H9 (cell line): Measurements from ENCODE around the gene FBN2. TPM values are rescaled to one million over a fixed set of nuclear protein-coding genes. Genes with fewer than 3 reads are reported as not detected.

ENCODE experiments used
- DNase-seq: peaks from one replicate; pipeline ENCODE4 v3.0.0-alpha.2; 2017
- H2AFZ ChIP-seq: one replicate; pipeline ENCODE4 v1.6.1; 2013; ENCODE audit warnings: mild to moderate bottlenecking, low read length, control low read depth, moderate library complexity
- H2AK5ac ChIP-seq: 2 replicates; pipeline ENCODE4 v1.6.1; 2013; ENCODE audit warnings: low read length, control low read depth, mixed read lengths; ENCODE audit not compliant: insufficient read length
- H2BK120ac ChIP-seq: one replicate; pipeline ENCODE4 v1.6.1; 2013; ENCODE audit warnings: low read depth, mild to moderate bottlenecking, low read length, control low read depth, inconsistent platforms; ENCODE audit not compliant: poor library complexity, severe bottlenecking
- H2BK12ac ChIP-seq: 2 replicates; pipeline ENCODE4 v1.6.1; 2013; ENCODE audit warnings: low read length, control low read depth, mixed read lengths, low read depth; ENCODE audit not compliant: insufficient read length
- H2BK15ac ChIP-seq: 2 replicates; pipeline ENCODE4 v1.6.1; 2013; ENCODE audit warnings: low read depth, low read length, control low read depth
- H2BK20ac ChIP-seq: one replicate; pipeline ENCODE4 v1.6.1; 2013; ENCODE audit warnings: low read depth, mild to moderate bottlenecking, low read length, control low read depth, inconsistent platforms; ENCODE audit not compliant: poor library complexity, severe bottlenecking
- H2BK5ac ChIP-seq: 2 replicates; pipeline ENCODE4 v1.6.1; 2013; ENCODE audit warnings: low read length, control low read depth, mixed read lengths; ENCODE audit not compliant: insufficient read length
- H3K14ac ChIP-seq: 2 replicates; pipeline ENCODE4 v1.6.1; 2013; ENCODE audit warnings: low read length, control low read depth; ENCODE audit not compliant: insufficient read depth
- H3K18ac ChIP-seq: 2 replicates; pipeline ENCODE4 v1.6.1; 2013; ENCODE audit warnings: low read depth, mild to moderate bottlenecking, mixed read lengths, low read length, control low read depth; ENCODE audit not compliant: insufficient read length
- H3K23ac ChIP-seq: 2 replicates; pipeline ENCODE4 v1.6.1; 2013; ENCODE audit warnings: low read length, control low read depth, mixed read lengths, low read depth; ENCODE audit not compliant: insufficient read length
- H3K23me2 ChIP-seq: 2 replicates; pipeline ENCODE4 v1.6.1; 2013; ENCODE audit warnings: low read depth, mild to moderate bottlenecking, mixed read lengths, low read length, control low read depth; ENCODE audit not compliant: insufficient read length, poor library complexity, severe bottlenecking
- H3K27ac ChIP-seq: 2 replicates; pipeline ENCODE4 v1.5.1; 2013; ENCODE audit warnings: low read length, control low read depth, mixed read lengths, low read depth; ENCODE audit not compliant: insufficient read length
- H3K27me3 ChIP-seq: 2 replicates; pipeline ENCODE4 v1.6.1; 2013; ENCODE audit warnings: low read length, control low read depth, inconsistent platforms; ENCODE audit not compliant: insufficient read depth
- H3K4ac ChIP-seq: 2 replicates; pipeline ENCODE4 v1.6.1; 2013; ENCODE audit warnings: low read depth, mild to moderate bottlenecking, control low read depth, inconsistent platforms, low read length, moderate library complexity
- H3K4me1 ChIP-seq: 2 replicates; pipeline ENCODE4 v1.6.1; 2013; ENCODE audit warnings: low read length, control low read depth, inconsistent platforms; ENCODE audit not compliant: insufficient read depth
- H3K4me2 ChIP-seq: 2 replicates; pipeline ENCODE4 v1.6.1; 2013; ENCODE audit warnings: low read length, control low read depth, mixed read lengths; ENCODE audit not compliant: insufficient read length, insufficient read depth
- H3K56ac ChIP-seq: 2 replicates; pipeline ENCODE4 v1.6.1; 2013; ENCODE audit warnings: low read depth, mild to moderate bottlenecking, mixed read lengths, low read length, control low read depth; ENCODE audit not compliant: insufficient read length
- H3K79me1 ChIP-seq: 2 replicates; pipeline ENCODE4 v1.6.1; 2013; ENCODE audit warnings: low read depth, mild to moderate bottlenecking, moderate library complexity, low read length, control low read depth, inconsistent platforms; ENCODE audit not compliant: insufficient read depth, poor library complexity, severe bottlenecking
- H3K79me2 ChIP-seq: 2 replicates; pipeline ENCODE4 v1.6.1; 2013; ENCODE audit warnings: low read length, control low read depth, inconsistent platforms; ENCODE audit not compliant: insufficient read depth
- H3K9ac ChIP-seq: 2 replicates; pipeline ENCODE4 v1.6.1; 2013; ENCODE audit warnings: low read length, control low read depth, mixed read lengths; ENCODE audit not compliant: insufficient read length; ENCODE audit errors: extremely low read depth
- H3K9me3 ChIP-seq: one replicate; pipeline ENCODE4 v1.6.1; 2013; ENCODE audit warnings: low read depth, low read length, inconsistent platforms; ENCODE audit not compliant: control insufficient read depth
- H3T11ph ChIP-seq: one replicate; pipeline ENCODE4 v1.6.1; 2013; ENCODE audit warnings: mild to moderate bottlenecking, low read length, control low read depth, inconsistent platforms
- H4K20me1 ChIP-seq: one replicate; pipeline ENCODE4 v1.6.1; 2013; ENCODE audit not compliant: control insufficient read depth, insufficient read length, insufficient read depth
- H4K5ac ChIP-seq: 2 replicates; pipeline ENCODE4 v1.6.1; 2013; ENCODE audit warnings: low read depth, mild to moderate bottlenecking, mixed read lengths, low read length, control low read depth; ENCODE audit not compliant: insufficient read length
- H4K8ac ChIP-seq: replicated peaks from 2 replicates; pipeline ENCODE4 v1.6.1; 2013; ENCODE audit warnings: low read length, control low read depth, mixed read lengths, low read depth; ENCODE audit not compliant: insufficient read length
- H4K91ac ChIP-seq: 2 replicates; pipeline ENCODE4 v1.6.1; 2013; ENCODE audit warnings: low read depth, mild to moderate bottlenecking, moderate library complexity, mixed read lengths, low read length, control low read depth; ENCODE audit not compliant: insufficient read length
- H3K27ac Mint-ChIP-seq, 3 experiments: 2 replicates in 2 of 3; 3 replicates in 1 of 3; pipeline ENCODE4 v1.8.0; 2020 to 2021; ENCODE audit warnings: mixed read lengths in 3 of 3, mild to moderate bottlenecking in 1 of 3, moderate library complexity in 1 of 3
- H3K27me3 Mint-ChIP-seq: 2 replicates; pipeline ENCODE4 v1.8.0; 2021; ENCODE audit warnings: low read depth, mild to moderate bottlenecking, moderate library complexity, mixed read lengths
- H3K36me3 Mint-ChIP-seq, 3 experiments: 2 replicates in 2 of 3; 3 replicates in 1 of 3; pipeline ENCODE4 v1.8.0; 2020 to 2021; ENCODE audit warnings: low read depth in 3 of 3, mixed read lengths in 3 of 3; ENCODE audit not compliant: insufficient read depth in 1 of 3
- H3K4me1 Mint-ChIP-seq, 2 experiments: 2 replicates each; pipeline ENCODE4 v1.8.0; 2020; ENCODE audit warnings: mixed read lengths in 2 of 2
- H3K4me3 Mint-ChIP-seq, 2 experiments: 2 replicates in 1 of 2; 3 replicates in 1 of 2; pipeline ENCODE4 v1.8.0; 2020 to 2021; ENCODE audit warnings: mild to moderate bottlenecking in 2 of 2, mixed read lengths in 2 of 2, moderate library complexity in 1 of 2
- H3K9me3 Mint-ChIP-seq, 2 experiments: 2 replicates in 1 of 2; 3 replicates in 1 of 2; pipeline ENCODE4 v1.8.0; 2020; ENCODE audit warnings: mild to moderate bottlenecking in 2 of 2, mixed read lengths in 2 of 2, moderate library complexity in 1 of 2
- WGBS: extraction: QIAGEN DNeasy Blood & Tissue Kit; methylation state at CpG from one replicate; pipeline ENCODE4 v1.1.7; 2013; ENCODE audit warnings: missing lambda C conversion rate, low lambda C conversion rate, mixed read lengths; ENCODE audit not compliant: insufficient read length; ENCODE audit errors: extremely low coverage; 5-methylcytosine and 5-hydroxymethylcytosine counted together
- total RNA-seq: library from RNA; stranded (reverse); gene quantifications from 2 replicates; pipeline ENCODE4 v1.2.1, GENCODE V29; 2021
- TF ChIP-seq, protein P1 (sequence below): fragments of 200-600 bp; sonication (generic); conservative IDR thresholded peaks from 3 replicates; pipeline ENCODE4 v1.8.0; 2021; ENCODE audit warnings: antibody characterized with exemption, mild to moderate bottlenecking

Gene FBN2
- total RNA-seq, 1 experiment from 2014 or later, result 8.3 TPM

DNA sequence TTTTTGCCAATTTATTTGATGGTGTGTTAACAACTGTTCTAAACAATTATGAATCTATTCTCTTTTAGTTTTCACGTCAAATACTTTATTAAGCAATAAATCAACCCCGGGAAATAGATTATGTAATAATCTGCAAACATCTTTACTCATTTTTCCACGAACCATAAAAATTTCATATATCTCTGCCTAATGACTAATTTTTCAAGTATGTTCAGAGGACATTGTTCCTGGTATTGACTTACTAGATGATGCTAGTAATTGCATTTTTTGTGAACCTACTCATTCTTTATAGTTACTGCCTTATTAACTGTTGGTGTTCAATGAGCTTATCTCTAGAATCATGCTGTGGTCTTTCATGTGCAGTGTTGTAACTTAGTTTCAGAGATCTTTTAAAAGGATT, 41.0 kb upstream of the FBN2 start:
- TF ChIP-seq, protein P1, sequence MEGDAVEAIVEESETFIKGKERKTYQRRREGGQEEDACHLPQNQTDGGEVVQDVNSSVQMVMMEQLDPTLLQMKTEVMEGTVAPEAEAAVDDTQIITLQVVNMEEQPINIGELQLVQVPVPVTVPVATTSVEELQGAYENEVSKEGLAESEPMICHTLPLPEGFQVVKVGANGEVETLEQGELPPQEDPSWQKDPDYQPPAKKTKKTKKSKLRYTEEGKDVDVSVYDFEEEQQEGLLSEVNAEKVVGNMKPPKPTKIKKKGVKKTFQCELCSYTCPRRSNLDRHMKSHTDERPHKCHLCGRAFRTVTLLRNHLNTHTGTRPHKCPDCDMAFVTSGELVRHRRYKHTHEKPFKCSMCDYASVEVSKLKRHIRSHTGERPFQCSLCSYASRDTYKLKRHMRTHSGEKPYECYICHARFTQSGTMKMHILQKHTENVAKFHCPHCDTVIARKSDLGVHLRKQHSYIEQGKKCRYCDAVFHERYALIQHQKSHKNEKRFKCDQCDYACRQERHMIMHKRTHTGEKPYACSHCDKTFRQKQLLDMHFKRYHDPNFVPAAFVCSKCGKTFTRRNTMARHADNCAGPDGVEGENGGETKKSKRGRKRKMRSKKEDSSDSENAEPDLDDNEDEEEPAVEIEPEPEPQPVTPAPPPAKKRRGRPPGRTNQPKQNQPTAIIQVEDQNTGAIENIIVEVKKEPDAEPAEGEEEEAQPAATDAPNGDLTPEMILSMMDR, result no peak
- Histone ChIP-seq H3K23ac (no peak overlapping the region), H3K23me2 (no peaks in the 10 kb centered on the region), H3K27ac (no peak overlapping the region), H3K4me2 (no peak overlapping the region), H2AFZ (no peak overlapping the region), H3K4me1 (no peaks in the 10 kb centered on the region), H4K5ac (no peak overlapping the region), H3K56ac (no peak overlapping the region), H3K4ac (no peak overlapping the region), H4K91ac (no peak overlapping the region), H3K14ac (no peak overlapping the region), H2BK20ac (no peak overlapping the region), H2BK12ac (no peak overlapping the region), H4K20me1 (no peaks in the 10 kb centered on the region), H3K79me2 (no peaks in the 10 kb centered on the region), H3T11ph (no peak overlapping the region), H2AK5ac (no peak overlapping the region), H3K79me1 (no peaks in the 10 kb centered on the region), H3K27me3 (no peaks in the 10 kb centered on the region), H2BK5ac (no peak overlapping the region), H3K9me3 (no peaks in the 10 kb centered on the region), H3K9ac (no peak overlapping the region), H4K8ac (no peak overlapping the region), H2BK15ac (no peak overlapping the region), H3K18ac (no peak overlapping the region), H2BK120ac (no peak overlapping the region)
- Mint-ChIP-seq H3K27me3 (no peaks in the 10 kb centered on the region), H3K4me3 (no peak overlapping the region), H3K4me1 (no peaks in the 10 kb centered on the region), H3K27ac (no peak overlapping the region), H3K36me3 (no peaks in the 10 kb centered on the region; a peak in 1 of 7 replicates), H3K9me3 (peaks cover 0 to 3% of the 10 kb centered on the region in 2 experiments; a peak in 2 of 5 replicates)
- no peak for DNase-seq
- WGBS, result 100% methylated on average over 1 of the region's 3 CpGs
